H1 (cell line): Measurements from ENCODE around the gene POPDC2. TPM values are rescaled to one million over a fixed set of nuclear protein-coding genes. Genes with fewer than 3 reads are reported as not detected.

ENCODE experiments used
- CTCF ChIA-PET: fragments of 300-600 bp; sonication (Branson Sonifier 250); formaldehyde crosslinking; loops from one replicate; lab custom pipeline; 2021; ENCODE audit not compliant: partially characterized antibody; lab: Charles Lee
- POLR2A ChIA-PET: fragments of 300-600 bp; sonication (Branson Sonifier 250); formaldehyde crosslinking; loops from one replicate; lab custom pipeline; 2021; ENCODE audit warnings: inconsistent platforms; ENCODE audit not compliant: partially characterized antibody; lab: Charles Lee
- DNase-seq, 2 experiments: peaks; one replicate each; pipeline versions ENCODE4 v3.0.0 to v3.0.0-alpha.2; 2010 to 2022; ENCODE audit warnings: low spot score in 2 of 2, low read depth in 1 of 2, mixed read lengths in 1 of 2
- FAIRE-seq: peaks from 2 replicates; lab custom pipeline; 2011; peaks lifted over from hg19 to GRCh38; lab: Jason Lieb, UNC
- H2AFZ ChIP-seq: 2 replicates; pipeline ENCODE4 v1.8.1; 2012; ENCODE audit warnings: low read length, inconsistent platforms
- H2AK5ac ChIP-seq: 2 replicates; pipeline ENCODE4 v1.6.1; 2013; ENCODE audit warnings: low read depth, low read length
- H2BK120ac ChIP-seq: replicated peaks from 2 replicates; pipeline ENCODE3; 2013; ENCODE audit warnings: low read depth, low read length, inconsistent platforms
- H2BK12ac ChIP-seq: 2 replicates; pipeline ENCODE4 v1.6.1; 2013; ENCODE audit warnings: low read depth, low read length
- H2BK15ac ChIP-seq: 2 replicates; pipeline ENCODE4 v1.6.1; 2013; ENCODE audit warnings: low read length
- H2BK20ac ChIP-seq: 2 replicates; pipeline ENCODE4 v1.6.1; 2013; ENCODE audit warnings: low read length
- H2BK5ac ChIP-seq: 2 replicates; pipeline ENCODE4 v1.6.1; 2013; ENCODE audit warnings: low read depth, low read length
- H3K14ac ChIP-seq: 2 replicates; pipeline ENCODE4 v1.6.1; 2013; ENCODE audit warnings: inconsistent platforms; ENCODE audit not compliant: insufficient read length
- H3K18ac ChIP-seq: 2 replicates; pipeline ENCODE4 v1.6.1; 2013; ENCODE audit warnings: low read length; ENCODE audit errors: extremely low read depth
- H3K23ac ChIP-seq: 2 replicates; pipeline ENCODE4 v1.6.1; 2013; ENCODE audit warnings: inconsistent platforms; ENCODE audit not compliant: insufficient read length
- H3K23me2 ChIP-seq: 2 replicates; pipeline ENCODE4 v1.6.1; 2013; ENCODE audit warnings: low read depth, low read length
- H3K27ac ChIP-seq: 2 replicates; pipeline ENCODE4 v1.6.1; 2011; ENCODE audit warnings: low read depth, low read length, inconsistent platforms
- H3K27me3 ChIP-seq, 4 experiments: replicated peaks in 1 of 4; 1 replicate in 1 of 4; 2 replicates in 3 of 4; pipeline versions ENCODE4 v1.6.1 to v1.8.1; 2011 to 2013; ENCODE audit warnings: low read length in 3 of 4, mild to moderate bottlenecking in 3 of 4, inconsistent platforms in 2 of 4, mixed read lengths in 2 of 4, moderate library complexity in 1 of 4; ENCODE audit not compliant: control insufficient read depth in 3 of 4, insufficient read depth in 3 of 4; ENCODE audit errors: extremely low read depth in 1 of 4
- H3K36me3 ChIP-seq, 4 experiments: 2 replicates each; pipeline versions ENCODE4 v1.6.1 to v1.8.1; 2011 to 2013; ENCODE audit warnings: mild to moderate bottlenecking in 4 of 4, low read length in 3 of 4, moderate library complexity in 2 of 4, control low read depth in 1 of 4, inconsistent platforms in 1 of 4; ENCODE audit not compliant: insufficient read depth in 4 of 4, control insufficient read depth in 2 of 4
- H3K4ac ChIP-seq: replicated peaks from 2 replicates; pipeline ENCODE3; 2013; ENCODE audit warnings: low read length, low read depth, mixed read lengths, inconsistent platforms; ENCODE audit not compliant: insufficient read length
- H3K4me1 ChIP-seq, 4 experiments: replicated peaks in 1 of 4; 1 replicate in 1 of 4; 2 replicates in 3 of 4; pipeline versions ENCODE4 v1.6.1 to v1.8.1; 2011 to 2013; ENCODE audit warnings: low read length in 3 of 4, inconsistent platforms in 2 of 4, mixed read lengths in 1 of 4; ENCODE audit not compliant: insufficient read depth in 4 of 4, control insufficient read depth in 3 of 4
- H3K4me2 ChIP-seq, 2 experiments: 2 replicates each; pipeline versions ENCODE4 v1.6.1 to v1.8.1; 2011 to 2013; ENCODE audit warnings: low read depth in 2 of 2, low read length in 2 of 2, control low read depth in 1 of 2, inconsistent platforms in 1 of 2, mild to moderate bottlenecking in 1 of 2; ENCODE audit not compliant: insufficient read depth in 1 of 2
- H3K4me3 ChIP-seq, 4 experiments: fragments of 200-600, 300-600 bp in 1 of 4; sonication (generic), shearing (Covaris generic), sonication (Bioruptor Twin) in 1 of 4; 2 replicates each; pipeline versions ENCODE4 v1.5.1 to v1.8.1; 2011 to 2016; ENCODE audit warnings: low read length in 4 of 4, low read depth in 3 of 4, control low read depth in 2 of 4, inconsistent platforms in 2 of 4, mild to moderate bottlenecking in 2 of 4, mixed read lengths in 1 of 4, moderate library complexity in 1 of 4; ENCODE audit not compliant: insufficient read depth in 2 of 4; ENCODE audit errors: extremely low read depth in 1 of 4
- H3K56ac ChIP-seq: replicated peaks from 2 replicates; pipeline ENCODE3; 2013; ENCODE audit warnings: low read depth, mild to moderate bottlenecking, mixed read lengths, low read length, inconsistent platforms; ENCODE audit not compliant: insufficient read length
- H3K79me1 ChIP-seq: 2 replicates; pipeline ENCODE4 v1.6.1; 2013; ENCODE audit warnings: low read depth, low read length, control low read depth
- H3K79me2 ChIP-seq, 2 experiments: 2 replicates each; pipeline versions ENCODE4 v1.6.1 to v1.8.1; 2012 to 2013; ENCODE audit warnings: low read length in 2 of 2, mild to moderate bottlenecking in 2 of 2, inconsistent platforms in 1 of 2; ENCODE audit not compliant: insufficient read depth in 2 of 2, control insufficient read depth in 1 of 2
- H3K9ac ChIP-seq, 4 experiments: replicated peaks in 1 of 4; 1 replicate in 1 of 4; 2 replicates in 3 of 4; pipeline versions ENCODE4 v1.6.1 to v1.8.1; 2011 to 2013; ENCODE audit warnings: low read depth in 3 of 4, low read length in 3 of 4, control low read depth in 2 of 4, mild to moderate bottlenecking in 2 of 4, moderate library complexity in 2 of 4, inconsistent platforms in 1 of 4; ENCODE audit errors: extremely low read depth in 1 of 4
- H3K9me3 ChIP-seq, 2 experiments: 2 replicates each; pipeline versions ENCODE4 v1.6.1 to v1.8.1; 2012 to 2013; ENCODE audit warnings: mild to moderate bottlenecking in 2 of 2, moderate library complexity in 2 of 2, control low read depth in 1 of 2, inconsistent platforms in 1 of 2, low read depth in 1 of 2, low read length in 1 of 2, mixed read lengths in 1 of 2; ENCODE audit not compliant: insufficient read depth in 2 of 2
- H4K20me1 ChIP-seq, 2 experiments: replicated peaks in 1 of 2; 2 replicates each; pipeline versions ENCODE3 to v1.8.1; 2011 to 2013; ENCODE audit warnings: inconsistent platforms in 2 of 2, low read length in 2 of 2, mild to moderate bottlenecking in 1 of 2; ENCODE audit not compliant: insufficient read depth in 2 of 2, control insufficient read depth in 1 of 2
- H4K5ac ChIP-seq: 2 replicates; pipeline ENCODE4 v1.6.1; 2013; ENCODE audit warnings: low read length, low read depth, mixed read lengths, inconsistent platforms; ENCODE audit not compliant: insufficient read length
- H4K8ac ChIP-seq: 2 replicates; pipeline ENCODE4 v1.8.0; 2013; ENCODE audit warnings: mild to moderate bottlenecking, moderate library complexity, low read length, inconsistent platforms; ENCODE audit not compliant: insufficient read depth; ENCODE audit errors: extremely low read depth
- H4K91ac ChIP-seq: replicated peaks from 2 replicates; pipeline ENCODE3; 2013; ENCODE audit warnings: low read length, mixed read lengths, inconsistent platforms; ENCODE audit not compliant: insufficient read length
- CREB1 ChIP-seq: IDR thresholded peaks from 2 replicates; pipeline ENCODE4 v1.6.1; 2012; ENCODE audit warnings: inconsistent platforms
- EZH2 ChIP-seq: fragments of 200-600 bp; sonication (generic); IDR thresholded peaks from 2 replicates; pipeline ENCODE4 v1.7.1; 2012; ENCODE audit warnings: low read depth, mild to moderate bottlenecking, moderate library complexity, low read length, inconsistent platforms; ENCODE audit not compliant: severe bottlenecking
- RFX5 ChIP-seq: IDR thresholded peaks from 2 replicates; pipeline ENCODE4 v1.6.1; 2011; ENCODE audit warnings: low read depth, low read length, improper control_type of control experiment, borderline replicate concordance
- SP1 ChIP-seq: IDR thresholded peaks from 2 replicates; pipeline ENCODE4 v1.6.1; 2011; ENCODE audit warnings: low read depth, low read length
- TAF1 ChIP-seq: IDR thresholded peaks from 2 replicates; pipeline ENCODE4 v1.6.1; 2011; ENCODE audit warnings: mild to moderate bottlenecking, low read depth, low read length
- WGBS, 2 experiments: shearing (Covaris generic) in 1 of 2; methylation state at CpG; one replicate each; pipeline versions ENCODE4 v1.1.6 to v1.1.7; 2013 to 2015; ENCODE audit warnings: low lambda C conversion rate in 2 of 2, mixed read lengths in 2 of 2, inconsistent platforms in 1 of 2, low coverage in 1 of 2, missing lambda C conversion rate in 1 of 2; ENCODE audit not compliant: insufficient replicate concordance in 2 of 2, insufficient coverage in 1 of 2, insufficient read length in 1 of 2; ENCODE audit errors: extremely low coverage in 1 of 2, missing lambda C conversion rate in 1 of 2; 5-methylcytosine and 5-hydroxymethylcytosine counted together
- polyA plus RNA-seq, 7 experiments: library from polyadenylated mRNA; depleted of rRNA in 3 of 7; stranded (reverse) in 5 of 7; unstranded in 2 of 7; fragments of >200 nt in 5 of 7; fragments of 200-250 nt in 2 of 7; gene quantifications; 1 replicate in 5 of 7; 2 replicates in 1 of 7; 4 replicates in 1 of 7; pipeline versions ENCODE4 v1.2.1 to v1.2.3, GENCODE V29; 2011 to 2013; ENCODE audit warnings: missing spikeins in 2 of 7, mixed read lengths in 2 of 7
- total RNA-seq: library from RNA; stranded (reverse); fragmentation: NEBNext Ultra II Directional; extraction: Animal tissue kit (Norgen Biotek cat#: 25700); gene quantifications from 2 replicates; pipeline ENCODE4 v1.2.1, GENCODE V29; 2021

POPDC2 gene
- total and polyA plus RNA-seq, 2 of the 8 experiments (the other 6 are each of a cell fraction or from before 2014, with no cell fraction given): 0.65 to 1.1 TPM

DNA sequence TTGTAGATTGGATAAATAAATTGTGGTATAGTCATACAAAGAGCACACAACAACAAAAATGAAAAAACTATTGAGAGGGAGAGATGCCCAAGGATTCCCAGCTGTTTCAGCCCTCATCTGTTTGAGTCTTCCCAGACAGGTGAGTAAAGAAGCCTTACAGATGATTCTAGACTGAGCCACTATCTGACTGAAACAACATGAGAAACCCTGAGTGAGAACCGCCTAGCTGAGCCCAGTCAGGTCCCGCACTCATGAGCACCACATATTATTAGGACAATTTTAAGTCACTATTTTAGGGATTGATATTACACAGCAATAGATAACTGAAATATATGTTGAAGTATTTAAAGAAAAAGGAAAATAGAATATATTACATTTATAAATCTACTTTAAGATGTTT lies 19.0 kb downstream of the POPDC2 start:
- no peak overlapping the region for H4K5ac ChIP-seq
- no peaks in the 10 kb centered on the region for H3K23me2 ChIP-seq
- DNase-seq: no peak
- 91% methylated on average over 2 of the region's 2 CpGs; no CpG with 5 or more reads in 1 of the 2 experiments for WGBS, 2 experiments
- no peak overlapping the region for H4K91ac ChIP-seq
- H2AK5ac ChIP-seq: no peak overlapping the region
- H3K4me3 ChIP-seq: no peak overlapping the region
- no peaks in the 10 kb centered on the region for H3K9me3 ChIP-seq
- H3K27ac ChIP-seq: no peak overlapping the region
- no peak overlapping the region for H3K23ac ChIP-seq
- no peak overlapping the region for H4K8ac ChIP-seq
- no peak for TF ChIP-seq EZH2
- TF ChIP-seq RFX5: no peak
- TF ChIP-seq TAF1: no peak
- TF ChIP-seq SP1: no peak
- TF ChIP-seq CREB1: no peak
- H3K27me3 ChIP-seq: no peaks in the 10 kb centered on the region
- no peak overlapping the region for H3K18ac ChIP-seq
- no peak overlapping the region for H2BK20ac ChIP-seq
- H3K14ac ChIP-seq: no peak overlapping the region
- no peaks in the 10 kb centered on the region for H3K79me2 ChIP-seq
- no peak overlapping the region for H2BK5ac ChIP-seq
- H2AFZ ChIP-seq: no peak overlapping the region
- H2BK15ac ChIP-seq: no peak overlapping the region
- ChIA-PET POLR2A (no interaction called here), CTCF (no interaction called here)
- no peak overlapping the region for H3K4ac ChIP-seq
- H3K36me3 ChIP-seq: no peaks in the 10 kb centered on the region
- H2BK120ac ChIP-seq: no peak overlapping the region
- H3K9ac ChIP-seq: no peak overlapping the region
- H3K56ac ChIP-seq: no peak overlapping the region
- H4K20me1 ChIP-seq: no peaks in the 10 kb centered on the region
- H3K4me2 ChIP-seq: no peak overlapping the region
- no peak overlapping the region for H2BK12ac ChIP-seq
- H3K4me1 ChIP-seq: no peaks in the 10 kb centered on the region
- no peaks in the 10 kb centered on the region for H3K79me1 ChIP-seq
- FAIRE-seq: no peak
